HG03521 (cell line): ENCODE data around the gene SNPH.

Experiments
- ATAC-seq: cut with Tn5 transposase; IDR thresholded peaks from one replicate; pipeline ENCODE4 v1.9.1; 2021; ENCODE audit warnings: mild to moderate bottlenecking, moderate library complexity; ENCODE audit not compliant: unreplicated experiment

Gene SNPH

DNA sequence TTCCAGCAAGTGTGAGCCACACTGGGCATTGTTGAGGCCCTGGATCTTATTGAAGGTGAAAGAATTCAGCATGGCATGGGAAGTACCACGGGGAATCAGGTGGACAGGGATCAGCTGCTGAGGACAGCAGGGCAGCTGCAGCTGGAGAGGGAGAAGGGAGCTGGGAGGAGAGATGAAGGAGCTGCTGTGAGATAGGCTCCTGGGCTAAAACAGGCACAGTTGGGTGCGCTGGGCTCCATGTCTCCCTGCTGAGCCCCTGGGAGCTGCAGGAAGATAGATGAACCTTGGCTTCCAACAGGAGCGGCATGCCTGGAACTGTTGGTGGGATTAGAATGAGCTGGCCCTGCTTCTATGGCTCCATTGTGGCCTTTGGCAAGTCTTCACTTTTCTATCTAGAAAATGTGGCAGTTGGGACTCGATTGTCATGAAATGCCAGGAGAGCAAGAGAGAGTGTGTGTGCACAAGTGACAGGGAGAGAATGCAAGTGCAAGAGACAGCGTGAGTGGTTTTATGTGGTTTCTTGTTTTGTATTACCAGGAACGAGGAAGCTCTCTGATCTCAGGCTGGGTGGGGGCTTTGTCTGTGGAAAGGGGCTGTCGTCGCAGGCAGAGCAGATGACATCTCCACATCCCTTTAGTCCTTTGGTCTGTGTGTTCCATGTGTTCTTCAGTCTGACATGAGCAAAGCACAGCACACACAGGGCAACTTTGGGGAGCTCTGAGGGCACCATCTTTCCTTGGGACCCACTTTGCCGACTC is 20.4 kb downstream of the SNPH start:
- no peak for ATAC-seq

- no peak for ATAC-seq
These were observed 21.2 kb downstream of the SNPH start for GRCh38 chr20:1287306-1287705.

DNA sequence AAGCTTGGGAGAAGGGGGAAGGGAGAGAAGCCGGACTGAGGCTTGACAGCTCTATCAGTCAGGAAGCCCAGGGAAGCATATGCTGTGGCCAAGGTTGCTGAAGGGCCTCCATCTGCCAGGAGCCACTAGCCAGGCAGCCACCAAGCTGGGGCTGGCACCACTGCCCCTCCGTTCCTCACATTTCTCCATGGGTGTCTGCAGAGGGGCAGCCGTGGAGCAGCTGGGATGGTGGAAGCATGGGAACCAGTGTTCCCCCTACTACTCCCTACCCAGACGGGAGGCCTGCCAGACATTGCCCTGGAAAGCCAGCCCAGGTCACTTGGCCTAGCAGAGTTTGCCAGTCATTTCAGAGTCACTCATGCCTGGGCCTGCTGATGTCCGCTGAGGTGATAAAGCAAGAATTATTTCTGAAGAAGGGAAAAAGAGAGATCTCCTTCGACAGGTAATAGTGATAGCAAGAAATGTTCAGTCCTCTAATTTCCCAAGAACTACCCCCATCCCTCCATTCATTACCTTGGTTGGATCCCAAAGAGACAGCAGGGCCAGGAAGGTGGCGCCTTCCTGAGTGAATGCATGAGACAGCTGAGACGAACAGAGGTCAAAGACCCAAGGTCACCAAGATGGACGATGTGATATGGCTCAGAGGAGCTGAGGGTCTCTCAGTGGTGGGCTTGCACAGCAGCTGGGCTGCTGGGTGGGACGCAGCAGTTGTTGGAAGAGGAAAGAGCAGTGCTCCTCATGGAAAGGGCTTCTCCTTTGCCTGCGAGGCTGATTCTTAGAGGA is 21.9 kb downstream of the SNPH start:
- no peak for ATAC-seq

GRCh38 chr20:1291191-1291741 is 25.2 kb downstream of the SNPH start:
- ATAC-seq, result no peak

DNA sequence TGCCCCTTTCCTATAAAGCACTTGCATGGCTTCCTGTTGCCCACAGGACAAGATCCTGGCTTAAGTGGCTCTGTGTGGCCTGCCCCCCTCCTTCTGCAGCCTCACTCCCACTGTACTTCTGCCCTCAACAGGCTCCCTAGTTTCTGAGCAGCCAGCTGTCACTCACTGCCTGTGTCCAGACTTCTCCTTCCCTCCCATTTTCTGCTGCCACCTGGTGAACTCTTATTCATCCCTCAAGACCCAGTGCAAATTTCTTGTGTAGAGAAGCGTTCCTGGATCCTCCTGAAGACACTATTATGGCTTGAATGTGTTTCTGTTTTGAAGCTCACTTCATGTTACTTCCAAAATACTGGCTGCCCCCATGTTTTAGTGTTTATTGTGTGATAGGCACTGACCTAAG is 26.5 kb downstream of the SNPH start:
- no peak for ATAC-seq

GRCh38 chr20:1293641-1294379 is 27.7 kb downstream of the SNPH start:
- no peak for ATAC-seq

DNA sequence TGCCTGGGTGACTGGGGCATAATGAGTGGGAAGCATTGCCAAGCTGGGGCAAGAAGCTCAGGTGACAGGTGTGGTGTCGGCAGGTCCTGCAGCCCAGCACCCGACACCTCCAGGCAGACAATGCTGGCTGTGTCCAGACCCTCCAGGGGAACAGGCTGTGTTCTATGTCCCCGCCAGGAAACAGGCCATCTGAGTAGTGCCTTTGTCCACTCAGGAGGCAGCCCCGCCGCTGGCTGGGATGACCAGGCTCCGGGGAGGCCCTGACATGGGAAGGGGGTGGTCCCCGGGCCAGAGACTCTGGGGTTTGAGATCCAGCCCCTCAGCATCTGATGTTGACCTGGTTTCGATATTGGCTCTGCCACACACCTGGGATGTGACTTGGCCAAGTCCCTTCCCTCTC is 28.4 kb downstream of the SNPH start:
- ATAC-seq, result no peak

DNA sequence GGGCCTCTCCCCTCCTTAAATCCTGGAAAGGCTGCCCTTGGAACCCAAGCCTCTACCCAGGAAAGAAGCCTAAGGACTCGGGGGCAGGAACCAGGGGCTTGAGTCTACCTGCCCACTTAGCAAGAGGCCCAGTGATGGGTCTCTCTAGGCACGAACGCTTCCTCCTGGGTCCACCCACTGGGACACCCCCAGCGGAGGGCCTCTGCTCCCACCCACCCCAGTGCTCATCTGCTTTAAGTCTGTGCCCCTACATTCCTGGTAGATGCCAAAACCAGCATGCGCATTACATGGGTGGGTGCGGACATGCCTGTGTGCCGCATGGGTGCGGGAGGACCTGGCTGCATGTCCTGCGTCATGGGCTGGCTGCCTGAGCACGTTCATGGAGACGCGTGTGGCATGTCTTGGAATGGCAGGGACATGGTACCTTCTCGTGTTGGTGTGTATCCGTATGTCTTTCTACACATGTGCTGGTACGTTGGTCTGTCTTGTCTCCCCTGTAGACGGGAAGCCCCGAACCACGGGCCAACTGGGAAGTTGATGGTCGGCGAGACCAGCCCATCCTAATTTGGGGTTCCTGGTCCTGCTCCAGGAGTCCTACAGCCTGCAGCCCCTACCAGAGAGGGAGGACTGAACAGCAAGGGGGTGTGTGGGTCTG is 29.3 kb downstream of the SNPH start:
- no peak for ATAC-seq

- no peak for ATAC-seq
These were observed 30.1 kb downstream of the SNPH start for GRCh38 chr20:1296117-1296610.

DNA sequence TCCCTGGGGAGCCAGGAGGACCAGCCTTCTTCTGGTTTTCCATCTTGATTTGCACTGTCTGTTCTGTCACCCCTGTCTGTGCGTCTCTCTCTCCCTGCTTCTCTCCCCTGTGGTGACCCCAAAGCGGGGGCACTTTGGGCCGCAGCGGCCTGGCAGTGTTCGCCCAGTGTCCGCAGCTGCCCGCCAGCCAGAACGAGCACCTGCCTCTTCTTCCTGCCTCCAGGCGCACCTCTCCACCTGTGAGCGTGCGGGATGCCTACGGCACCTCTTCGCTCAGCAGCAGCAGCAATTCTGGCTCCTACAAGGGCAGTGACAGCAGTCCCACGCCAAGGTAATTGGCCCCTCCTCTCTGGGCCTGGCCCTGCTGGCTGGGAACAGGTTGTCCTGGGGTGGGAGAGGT is 30.8 kb downstream of the SNPH start:
- ATAC-seq, result no peak

DNA sequence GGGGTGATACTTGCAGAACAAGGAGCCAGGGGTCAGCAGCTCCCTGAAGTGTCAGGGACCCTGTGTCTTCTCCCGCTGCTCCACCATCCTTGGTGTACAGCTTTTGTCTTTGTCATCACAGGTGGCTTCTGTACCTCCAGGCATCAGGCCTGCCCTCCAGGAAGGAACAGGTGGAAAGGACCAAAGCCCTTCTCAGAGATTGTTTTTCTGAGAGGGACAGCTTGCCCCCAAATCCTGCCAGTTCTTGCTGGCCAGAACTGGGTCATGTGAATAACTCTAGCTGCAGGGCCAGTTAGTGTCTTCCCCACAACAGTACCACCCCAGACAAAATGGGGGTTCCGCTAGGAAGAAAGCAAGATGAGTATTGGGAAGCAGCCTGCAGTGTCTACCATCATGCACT is 31.4 kb downstream of the SNPH start:
- ATAC-seq, result no peak

- no peak for ATAC-seq
These were observed 32.1 kb downstream of the SNPH start for GRCh38 chr20:1298166-1298565.

GRCh38 chr20:1298888-1299511 is 32.9 kb downstream of the SNPH start:
- no peak for ATAC-seq

GRCh38 chr20:1299522-1299921 is 33.4 kb downstream of the SNPH start:
- ATAC-seq, result no peak

DNA sequence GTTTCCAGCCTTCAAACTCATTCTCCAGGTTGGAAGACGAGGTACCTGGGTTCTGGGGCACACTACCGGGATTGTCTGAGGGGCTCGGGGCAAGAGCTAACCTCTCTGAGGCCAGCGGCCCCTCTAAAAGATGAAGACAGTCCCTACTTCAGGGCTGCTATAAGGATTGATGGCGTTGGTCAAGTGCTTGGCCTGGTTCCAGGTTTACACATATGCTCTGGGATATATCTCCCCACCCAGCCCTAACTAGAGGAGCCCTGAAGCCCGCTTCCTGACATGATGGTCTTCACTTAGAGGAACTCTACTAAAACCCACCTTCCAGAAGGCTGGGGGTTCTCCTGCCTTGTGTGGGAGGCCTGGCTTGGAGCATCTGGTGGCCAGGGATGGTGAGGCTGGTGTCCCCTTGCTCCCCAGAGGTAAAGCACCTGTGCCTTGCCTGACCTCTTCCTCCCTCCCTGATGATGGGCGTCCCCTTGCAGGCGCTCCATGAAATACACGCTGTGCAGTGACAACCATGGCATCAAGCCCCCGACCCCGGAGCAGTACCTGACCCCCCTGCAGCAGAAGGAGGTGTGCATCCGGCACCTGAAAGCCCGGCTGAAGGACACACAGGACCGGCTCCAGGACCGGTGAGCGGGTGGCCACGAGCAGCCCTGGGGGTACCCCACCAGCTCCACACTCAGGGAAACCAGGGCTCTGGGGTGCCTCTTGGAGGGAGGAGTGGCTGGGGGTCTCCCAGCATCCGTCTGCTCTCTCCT is 34.2 kb downstream of the SNPH start:
- ATAC-seq, result no peak

GRCh38 chr20:1301031-1301529 is 35.0 kb downstream of the SNPH start:
- no peak for ATAC-seq

- ATAC-seq, result no peak
These were observed 36.8 kb downstream of the SNPH start for GRCh38 chr20:1302685-1303541.

- ATAC-seq, result no peak
These were observed 38.8 kb downstream of the SNPH start for GRCh38 chr20:1304710-1305515.
